Measurements from ENCODE around the gene SENP8.

SENP8 gene

DNA sequence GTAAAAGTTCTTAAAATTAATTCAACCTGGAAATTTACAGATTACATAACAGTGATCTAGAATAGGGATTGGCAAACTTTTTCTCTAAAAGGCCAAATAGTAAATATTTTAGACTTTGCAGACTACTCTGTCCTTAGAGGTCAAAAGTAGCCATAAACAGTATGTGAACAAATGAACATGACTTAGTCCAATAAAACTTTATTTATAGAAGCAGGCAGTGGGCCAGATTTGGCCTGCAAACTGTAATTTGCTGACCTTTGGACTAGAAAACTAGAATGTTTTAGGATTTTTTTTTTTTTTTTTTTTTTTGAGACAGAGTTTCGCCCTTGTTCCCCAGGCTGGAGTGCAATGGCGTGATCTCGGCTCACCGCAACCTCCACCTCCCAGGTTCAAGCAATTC, 12.1 kb downstream of the SENP8 start:
- Histone ChIP-seq H3K27ac (no peak overlapping the region), H3K4me3 (no peak overlapping the region)
- TF ChIP-seq, protein P1, sequence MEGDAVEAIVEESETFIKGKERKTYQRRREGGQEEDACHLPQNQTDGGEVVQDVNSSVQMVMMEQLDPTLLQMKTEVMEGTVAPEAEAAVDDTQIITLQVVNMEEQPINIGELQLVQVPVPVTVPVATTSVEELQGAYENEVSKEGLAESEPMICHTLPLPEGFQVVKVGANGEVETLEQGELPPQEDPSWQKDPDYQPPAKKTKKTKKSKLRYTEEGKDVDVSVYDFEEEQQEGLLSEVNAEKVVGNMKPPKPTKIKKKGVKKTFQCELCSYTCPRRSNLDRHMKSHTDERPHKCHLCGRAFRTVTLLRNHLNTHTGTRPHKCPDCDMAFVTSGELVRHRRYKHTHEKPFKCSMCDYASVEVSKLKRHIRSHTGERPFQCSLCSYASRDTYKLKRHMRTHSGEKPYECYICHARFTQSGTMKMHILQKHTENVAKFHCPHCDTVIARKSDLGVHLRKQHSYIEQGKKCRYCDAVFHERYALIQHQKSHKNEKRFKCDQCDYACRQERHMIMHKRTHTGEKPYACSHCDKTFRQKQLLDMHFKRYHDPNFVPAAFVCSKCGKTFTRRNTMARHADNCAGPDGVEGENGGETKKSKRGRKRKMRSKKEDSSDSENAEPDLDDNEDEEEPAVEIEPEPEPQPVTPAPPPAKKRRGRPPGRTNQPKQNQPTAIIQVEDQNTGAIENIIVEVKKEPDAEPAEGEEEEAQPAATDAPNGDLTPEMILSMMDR (IDR thresholded peaks at IDR 0.05), result no peak
- no peak for DNase-seq (ENCODE audit: low spot score)

DNA sequence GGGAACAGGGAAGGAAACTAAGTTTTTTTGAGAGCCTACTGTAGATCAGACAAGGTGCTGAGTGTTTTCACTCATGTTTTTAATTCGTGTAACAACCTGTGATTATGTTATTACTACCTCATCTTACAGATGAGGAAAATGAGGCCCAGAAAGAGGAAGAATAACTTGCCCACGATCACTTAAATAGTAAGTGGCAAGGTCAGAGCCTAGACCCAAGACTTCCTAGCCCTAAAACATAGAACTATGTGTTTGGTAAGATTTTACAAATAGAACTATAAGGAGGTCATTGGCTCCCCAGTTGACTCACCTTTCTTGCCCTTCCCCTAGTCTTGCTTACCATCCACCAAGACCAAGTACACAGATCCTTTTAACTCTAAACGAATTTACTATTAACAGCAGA, 13.7 kb downstream of the SENP8 start:
- no peak for DNase-seq (ENCODE audit: low spot score)
- TF ChIP-seq, protein P1 (IDR thresholded peaks at IDR 0.05), result no peak
- Histone ChIP-seq H3K4me3 (no peak overlapping the region), H3K27ac (no peak overlapping the region)

DNA sequence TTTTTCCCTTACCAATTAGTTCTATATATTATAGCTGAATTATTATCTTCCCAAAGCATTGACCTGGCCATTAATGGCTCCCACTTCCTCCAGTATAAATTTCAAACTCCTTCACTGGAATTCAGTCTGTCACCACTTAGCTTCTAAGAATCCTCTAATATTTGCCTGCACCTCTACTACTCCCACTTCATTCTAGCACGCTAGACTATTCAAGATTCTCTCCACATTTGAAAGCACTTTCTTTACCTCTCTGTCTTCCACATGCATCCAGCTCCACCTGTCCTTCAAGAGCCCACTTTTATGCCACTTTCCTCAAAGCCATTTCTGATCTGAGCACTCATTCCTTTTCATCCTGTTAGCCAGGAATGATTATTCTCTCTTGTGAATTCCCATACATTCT, 15.0 kb downstream of the SENP8 start:
- H3K27ac ChIP-seq, result no peak overlapping the region
- DNase-seq (ENCODE audit: low spot score), result no peak
- TF ChIP-seq, protein P1 (IDR thresholded peaks at IDR 0.05), result no peak
- H3K4me3 ChIP-seq, result no peak overlapping the region

DNA sequence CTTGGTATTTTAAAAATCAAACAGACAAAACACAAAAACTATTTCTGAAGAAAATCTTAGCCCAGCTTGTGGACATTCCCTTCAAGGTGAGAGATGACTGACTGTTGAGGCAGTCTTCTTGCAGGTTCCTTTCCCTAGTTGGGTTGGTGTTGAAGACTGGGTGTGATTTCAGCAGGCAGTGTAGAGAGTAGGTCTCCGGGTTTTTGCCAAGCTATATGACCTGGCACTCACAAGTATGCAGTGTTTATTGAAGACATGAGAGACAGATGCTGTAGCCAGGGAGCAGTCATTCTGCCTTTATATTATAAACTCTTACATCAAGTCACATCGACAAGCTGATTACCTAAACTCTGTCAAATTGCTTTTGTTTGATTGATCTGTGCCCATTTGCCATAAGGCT, 17.5 kb downstream of the SENP8 start:
- DNase-seq (ENCODE audit: low spot score), result no peak
- TF ChIP-seq, protein P1 (IDR thresholded peaks at IDR 0.05), result no peak
- Histone ChIP-seq H3K27ac (no peak overlapping the region), H3K4me3 (no peak overlapping the region)

DNA sequence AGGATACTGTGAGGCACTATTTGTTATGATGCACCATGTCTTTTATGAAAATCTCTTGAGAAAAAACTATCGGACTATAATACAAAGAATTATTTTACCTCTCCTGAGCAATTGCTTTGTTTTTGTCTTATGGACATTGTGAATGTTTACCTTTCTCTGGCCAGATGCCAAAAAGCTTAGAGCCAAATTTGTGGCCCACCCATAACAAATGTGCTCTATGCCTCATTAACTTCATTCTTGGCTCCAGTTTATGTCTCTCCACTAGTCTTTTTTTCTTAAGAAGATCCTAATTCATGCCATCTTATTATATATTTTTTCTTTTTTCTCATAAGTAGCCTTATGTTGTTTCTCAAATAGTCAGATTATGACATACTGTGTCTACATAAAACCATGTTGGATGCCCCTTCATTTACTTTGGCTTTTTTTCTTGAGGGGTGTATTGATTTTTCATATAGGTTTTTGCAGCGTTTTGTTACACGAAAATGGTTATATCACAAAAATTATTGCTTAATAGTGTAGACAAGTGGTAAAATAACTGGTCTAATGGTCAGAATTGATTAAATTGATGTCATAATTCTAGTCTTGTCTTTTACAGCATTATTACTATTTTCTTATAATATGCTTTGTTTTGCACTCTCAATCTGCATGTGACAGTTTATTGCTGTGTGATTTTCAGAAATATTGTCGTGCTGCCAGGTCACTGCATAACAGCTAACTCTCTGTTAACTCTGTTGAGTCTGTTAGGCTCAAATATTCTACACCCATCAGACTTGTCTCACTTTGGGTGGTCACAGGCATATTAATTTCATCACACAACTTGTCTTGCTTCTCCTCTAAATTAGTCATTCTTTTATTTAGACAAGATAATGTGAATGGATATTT, 18.2 kb downstream of the SENP8 start:
- TF ChIP-seq, protein P1 (IDR thresholded peaks at IDR 0.05), result no peak
- Histone ChIP-seq H3K27ac (no peak overlapping the region), H3K4me3 (no peak overlapping the region)
- DNase-seq (ENCODE audit: low spot score), result no peak

DNA sequence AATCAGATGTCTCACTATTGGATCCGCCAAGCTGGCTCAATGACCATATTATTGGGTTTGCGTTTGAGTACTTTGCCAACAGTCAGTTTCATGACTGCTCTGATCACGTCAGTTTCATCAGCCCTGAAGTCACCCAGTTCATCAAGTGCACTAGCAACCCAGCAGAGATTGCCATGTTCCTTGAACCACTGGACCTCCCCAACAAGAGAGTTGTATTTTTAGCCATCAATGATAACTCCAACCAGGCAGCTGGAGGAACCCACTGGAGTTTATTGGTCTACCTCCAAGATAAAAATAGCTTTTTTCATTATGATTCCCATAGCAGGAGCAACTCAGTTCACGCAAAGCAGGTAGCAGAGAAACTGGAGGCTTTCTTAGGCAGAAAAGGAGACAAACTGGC, 21.5 kb downstream of the SENP8 start:
- H3K27ac ChIP-seq, result no peak overlapping the region
- TF ChIP-seq, protein P1 (IDR thresholded peaks at IDR 0.05), result no peak
- no peak for DNase-seq (ENCODE audit: low spot score)
- no peak overlapping the region for H3K4me3 ChIP-seq

DNA sequence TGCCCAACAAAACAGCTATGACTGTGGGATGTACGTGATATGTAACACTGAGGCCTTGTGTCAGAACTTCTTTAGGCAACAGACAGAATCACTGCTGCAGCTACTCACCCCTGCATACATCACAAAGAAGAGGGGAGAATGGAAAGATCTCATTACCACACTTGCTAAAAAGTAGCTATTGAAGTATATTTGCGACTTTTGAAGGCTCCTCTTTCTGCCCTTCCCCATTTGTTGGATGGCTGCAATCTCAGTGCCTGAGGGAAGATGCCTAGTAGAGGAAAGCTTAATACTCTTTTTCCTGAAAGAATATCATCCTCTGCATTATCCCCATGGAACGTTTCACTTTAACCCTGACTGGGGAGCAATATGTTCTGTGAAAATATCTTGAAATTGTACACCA, 21.9 kb downstream of the SENP8 start:
- TF ChIP-seq, protein P1 (IDR thresholded peaks at IDR 0.05), result no peak
- H3K27ac ChIP-seq, result no peak overlapping the region
- H3K4me3 ChIP-seq, result no peak overlapping the region
- no peak for DNase-seq (ENCODE audit: low spot score)

Data from coronary artery (tissue), 2 donors.